Hepatocyte (in vitro differentiated cells): Measurements from ENCODE around the gene DLG2.

Experiments used
- CTCF ChIP-seq: fragments of 200-600 bp; sonication (generic); IDR thresholded peaks from 2 replicates; pipeline ENCODE4 v1.5.1; 2016; ENCODE audit warnings: antibody characterized with exemption, mild to moderate bottlenecking; ENCODE audit not compliant: poor library complexity
- EZH2 ChIP-seq: fragments of 200-600 bp; sonication (generic); IDR thresholded peaks from 2 replicates; pipeline ENCODE4 v1.6.1; 2016; ENCODE audit warnings: antibody characterized with exemption, mild to moderate bottlenecking, borderline replicate concordance
- EZH2phosphoT487 ChIP-seq: fragments of 200-600 bp; sonication (generic); IDR thresholded peaks from one replicate; pipeline ENCODE4 v1.6.1; 2018; ENCODE audit warnings: antibody characterized with exemption, mild to moderate bottlenecking, low read depth, moderate library complexity; ENCODE audit not compliant: unreplicated experiment, severe bottlenecking

GRCh38 chr11:83483808-83484207 is 2143.3 kb downstream of the DLG2 start:
- TF ChIP-seq EZH2 (no peak), CTCF (no peak), EZH2phosphoT487 (no peak)
